Stomach (tissue), 4 donors: Measurements from ENCODE around the gene ARTN.

Source experiments
- POLR2A ChIP-seq, 4 donors: fragments of 450-650 bp; IDR thresholded peaks; one replicate each; pipeline ENCODE4 v1.6.1; 2016; ENCODE audit warnings: antibody characterized with exemption in 4 of 4, control low read depth in 2 of 4, mild to moderate bottlenecking in 1 of 4, moderate library complexity in 1 of 4
- POLR2AphosphoS5 ChIP-seq, 3 donors: sonication (generic); formaldehyde crosslinking; IDR thresholded peaks; one replicate each; pipeline ENCODE4 v1.6.1; 2016; ENCODE audit warnings: antibody characterized with exemption in 3 of 3
- TF ChIP-seq, protein P1 (sequence below), 7 experiments: fragments of 450-650 bp in 4 of 7; fragments of 200-600 bp in 3 of 7; sonication (generic) in 3 of 7; IDR thresholded peaks; one replicate each; pipeline ENCODE4 v1.5.1; 2016 to 2019; ENCODE audit warnings: antibody characterized with exemption in 7 of 7, control low read depth in 2 of 7, mild to moderate bottlenecking in 1 of 7

DNA sequence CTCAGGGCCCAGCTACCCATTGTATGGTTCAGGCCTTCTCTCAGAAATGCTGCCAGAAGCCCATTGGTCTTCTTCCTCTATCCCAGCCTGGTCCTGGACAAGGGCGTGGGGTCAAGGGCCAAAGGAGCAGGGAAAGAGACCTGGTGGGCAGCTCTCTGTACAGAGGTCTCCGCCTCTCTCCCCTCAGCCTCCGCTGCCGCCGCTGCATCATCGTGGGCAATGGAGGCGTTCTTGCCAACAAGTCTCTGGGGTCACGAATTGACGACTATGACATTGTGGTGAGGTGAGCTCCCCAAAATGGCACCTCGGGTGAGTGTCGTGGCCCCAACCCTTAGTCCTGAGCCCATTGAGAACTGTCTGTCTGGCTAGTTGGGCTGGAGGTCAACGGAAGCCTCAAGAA is 34.6 kb upstream of the ARTN start:
- TF ChIP-seq POLR2A (IDR thresholded peaks at IDR 0.05) (no peak), POLR2AphosphoS5 (IDR thresholded peaks at IDR 0.05) (no peak)
- TF ChIP-seq, protein P1, sequence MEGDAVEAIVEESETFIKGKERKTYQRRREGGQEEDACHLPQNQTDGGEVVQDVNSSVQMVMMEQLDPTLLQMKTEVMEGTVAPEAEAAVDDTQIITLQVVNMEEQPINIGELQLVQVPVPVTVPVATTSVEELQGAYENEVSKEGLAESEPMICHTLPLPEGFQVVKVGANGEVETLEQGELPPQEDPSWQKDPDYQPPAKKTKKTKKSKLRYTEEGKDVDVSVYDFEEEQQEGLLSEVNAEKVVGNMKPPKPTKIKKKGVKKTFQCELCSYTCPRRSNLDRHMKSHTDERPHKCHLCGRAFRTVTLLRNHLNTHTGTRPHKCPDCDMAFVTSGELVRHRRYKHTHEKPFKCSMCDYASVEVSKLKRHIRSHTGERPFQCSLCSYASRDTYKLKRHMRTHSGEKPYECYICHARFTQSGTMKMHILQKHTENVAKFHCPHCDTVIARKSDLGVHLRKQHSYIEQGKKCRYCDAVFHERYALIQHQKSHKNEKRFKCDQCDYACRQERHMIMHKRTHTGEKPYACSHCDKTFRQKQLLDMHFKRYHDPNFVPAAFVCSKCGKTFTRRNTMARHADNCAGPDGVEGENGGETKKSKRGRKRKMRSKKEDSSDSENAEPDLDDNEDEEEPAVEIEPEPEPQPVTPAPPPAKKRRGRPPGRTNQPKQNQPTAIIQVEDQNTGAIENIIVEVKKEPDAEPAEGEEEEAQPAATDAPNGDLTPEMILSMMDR (IDR thresholded peaks at IDR 0.05), result no peak
